GM21423 (cell line): Measurements from ENCODE around the gene FMO4.
"Not testable (repeated sequence)": the region's sequence is repeated elsewhere in the genome, so short reads cannot be mapped to it uniquely, and the experiment has no call there.

Source experiments
- ATAC-seq: cut with Tn5 transposase; IDR thresholded peaks from one replicate; pipeline ENCODE4 v1.9.1; 2021; ENCODE audit warnings: mild to moderate bottlenecking, moderate library complexity; ENCODE audit not compliant: unreplicated experiment

FMO4 gene

GRCh38 chr1:171381866-171382210 is 67.9 kb downstream of the FMO4 start:
- no peak for ATAC-seq

- ATAC-seq: no peak
These were observed 70.5 kb downstream of the FMO4 start for GRCh38 chr1:171384496-171384895.

DNA sequence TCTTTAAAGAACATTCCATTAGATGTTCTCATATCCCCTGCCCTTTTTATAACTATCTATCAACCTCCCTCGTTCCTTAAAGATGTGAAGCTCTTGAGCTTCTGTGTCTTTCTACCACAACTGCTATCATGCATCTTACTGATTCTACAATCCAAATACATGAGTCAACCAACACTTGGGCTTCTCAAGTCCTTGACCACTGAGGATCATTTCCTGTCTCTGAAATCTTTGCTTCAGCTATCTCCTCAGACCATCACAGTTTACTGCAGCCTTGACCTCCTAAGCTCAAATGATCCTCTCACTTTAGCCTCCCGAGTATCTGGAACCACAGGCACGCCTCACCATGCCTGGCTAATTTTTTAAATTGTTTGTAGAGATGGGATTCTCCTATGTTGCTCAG is 75.2 kb downstream of the FMO4 start:
- ATAC-seq: no peak

- ATAC-seq: not testable (repeated sequence)
These were observed 76.8 kb downstream of the FMO4 start for GRCh38 chr1:171390740-171391139.
